Suprapubic skin (tissue), 4 donors: Measurements from ENCODE around the gene OSBPL2. TPM values are rescaled to one million over a fixed set of nuclear protein-coding genes. Genes with fewer than 3 reads are reported as not detected.
A peak's percentile ranks its signal among the peaks of the same experiment; 100 is the strongest.

Source experiments
- DNase-seq, 2 donors: peaks; one replicate each; pipeline ENCODE4 v3.0.0-alpha.2; 2019; ENCODE audit warnings: low spot score in 2 of 2
- H3K27ac ChIP-seq: fragments of 200-600 bp; sonication (generic); one replicate; pipeline ENCODE4 v1.5.1; 2019
- H3K27me3 ChIP-seq: fragments of 200-600 bp; sonication (generic); one replicate; pipeline ENCODE4 v1.5.1; 2019
- H3K36me3 ChIP-seq: fragments of 200-600 bp; sonication (generic); one replicate; pipeline ENCODE4 v1.5.1; 2019
- H3K4me1 ChIP-seq: fragments of 200-600 bp; sonication (generic); one replicate; pipeline ENCODE4 v1.5.1; 2019
- H3K4me3 ChIP-seq: fragments of 200-600 bp; sonication (generic); one replicate; pipeline ENCODE4 v1.5.1; 2019; ENCODE audit warnings: mild to moderate bottlenecking
- H3K9me3 ChIP-seq: fragments of 200-600 bp; sonication (generic); one replicate; pipeline ENCODE4 v1.5.1; 2019
- CTCF ChIP-seq, 2 donors: fragments of 200-600 bp in 1 of 2; fragments of 450-650 bp in 1 of 2; sonication (generic) in 1 of 2; IDR thresholded peaks; one replicate each; pipeline ENCODE4 v1.5.1; 2016 to 2019; ENCODE audit warnings: antibody characterized with exemption in 2 of 2, mild to moderate bottlenecking in 1 of 2, moderate library complexity in 1 of 2
- EP300 ChIP-seq: sonication (generic); formaldehyde crosslinking; IDR thresholded peaks from one replicate; pipeline ENCODE4 v1.6.1; 2017; ENCODE audit warnings: antibody characterized with exemption
- POLR2A ChIP-seq, 2 donors: fragments of 450-650 bp; IDR thresholded peaks; one replicate each; pipeline ENCODE4 v1.6.1; 2017; ENCODE audit warnings: antibody characterized with exemption in 2 of 2, mild to moderate bottlenecking in 2 of 2, moderate library complexity in 2 of 2
- POLR2AphosphoS5 ChIP-seq, 3 donors: sonication (generic); formaldehyde crosslinking; IDR thresholded peaks; one replicate each; pipeline ENCODE4 v1.6.1; 2017; ENCODE audit warnings: antibody characterized with exemption in 3 of 3
- WGBS: methylation state at CpG from one replicate; pipeline ENCODE4 v1.1.5; 2018; 5-methylcytosine and 5-hydroxymethylcytosine counted together
- total RNA-seq, 4 donors: library from RNA; depleted of rRNA; stranded (reverse); fragments of >200 nt; gene quantifications; one replicate each; pipeline ENCODE4 v1.1.0, GENCODE V29; 2016

OSBPL2 gene
- total RNA-seq, 4 donors from 2014 or later = 78.1 to 132 (median 84.0) TPM

GRCh38 chr20:62282877-62283503 lies 44.7 kb downstream of the OSBPL2 start:
- 84% methylated on average over 15 of the region's 16 CpGs for WGBS
- H3K9me3 ChIP-seq = no peaks in the 10 kb centered on the region
- H3K27ac ChIP-seq = no peak overlapping the region
- H3K4me3 ChIP-seq = no peak overlapping the region
- H3K27me3 ChIP-seq = no peaks in the 10 kb centered on the region
- no peak for TF ChIP-seq POLR2AphosphoS5 (IDR thresholded peaks at IDR 0.05)
- TF ChIP-seq CTCF (IDR thresholded peaks at IDR 0.05) = no peak
- no peak for TF ChIP-seq EP300
- no peak for TF ChIP-seq POLR2A (IDR thresholded peaks at IDR 0.05)
- peaks cover 82% of the 10 kb centered on the region for H3K36me3 ChIP-seq
- no peak for DNase-seq
- H3K4me1 ChIP-seq = peaks cover 12% of the 10 kb centered on the region

- TF ChIP-seq POLR2AphosphoS5 (IDR thresholded peaks at IDR 0.05) = no peak
- no peak for TF ChIP-seq POLR2A (IDR thresholded peaks at IDR 0.05)
- Histone ChIP-seq H3K36me3 (peaks cover 79% of the 10 kb centered on the region), H3K27ac (no peak overlapping the region), H3K4me1 (peaks cover 19% of the 10 kb centered on the region), H3K9me3 (no peaks in the 10 kb centered on the region), H3K27me3 (no peaks in the 10 kb centered on the region), H3K4me3 (no peak overlapping the region)
- no peak for DNase-seq
- 90% methylated on average over 6 of the region's 6 CpGs for WGBS
Observed at GRCh38 chr20:62284448-62284847, 46.1 kb downstream of the OSBPL2 start.

GRCh38 chr20:62285151-62285550 lies 46.8 kb downstream of the OSBPL2 start:
- H3K27me3 ChIP-seq = no peaks in the 10 kb centered on the region
- H3K27ac ChIP-seq = peak overlapping the region; percentile 11
- peaks cover 19% of the 10 kb centered on the region for H3K4me1 ChIP-seq
- no peak for TF ChIP-seq POLR2AphosphoS5 (IDR thresholded peaks at IDR 0.05)
- TF ChIP-seq EP300 = no peak
- TF ChIP-seq CTCF (IDR thresholded peaks at IDR 0.05) = no peak
- TF ChIP-seq POLR2A (IDR thresholded peaks at IDR 0.05) = no peak
- 79% methylated on average over 6 of the region's 6 CpGs for WGBS
- H3K9me3 ChIP-seq = no peaks in the 10 kb centered on the region
- no peak for DNase-seq
- no peak overlapping the region for H3K4me3 ChIP-seq
- peaks cover 78% of the 10 kb centered on the region for H3K36me3 ChIP-seq

- TF ChIP-seq POLR2AphosphoS5 (IDR thresholded peaks at IDR 0.05) (peak in 1 of 3 donors; percentile 14), CTCF (IDR thresholded peaks at IDR 0.05) (no peak)
- peaks cover 19% of the 10 kb centered on the region for H3K4me1 ChIP-seq
- no peak overlapping the region for H3K4me3 ChIP-seq
- peak in 1 of 2 donors; percentile 67 for DNase-seq
- H3K27me3 ChIP-seq = no peaks in the 10 kb centered on the region
- H3K9me3 ChIP-seq = no peaks in the 10 kb centered on the region
- WGBS = 78% methylated on average over 23 of the region's 23 CpGs
- H3K27ac ChIP-seq = peak overlapping the region; percentile 9
- H3K36me3 ChIP-seq = peaks cover 73% of the 10 kb centered on the region
Observed at GRCh38 chr20:62285722-62286121, 47.4 kb downstream of the OSBPL2 start.

GRCh38 chr20:62286493-62287064 lies 48.3 kb downstream of the OSBPL2 start:
- Histone ChIP-seq H3K36me3 (peaks cover 73% of the 10 kb centered on the region), H3K9me3 (no peaks in the 10 kb centered on the region), H3K27me3 (no peaks in the 10 kb centered on the region), H3K27ac (peak overlapping the region; percentile 9), H3K4me3 (no peak overlapping the region), H3K4me1 (peaks cover 19% of the 10 kb centered on the region)
- whole genome bisulfite sequencing = 87% methylated on average over 22 of the region's 25 CpGs
- TF ChIP-seq POLR2A (IDR thresholded peaks at IDR 0.05) (no peak), EP300 (no peak), POLR2AphosphoS5 (IDR thresholded peaks at IDR 0.05) (no peak)
- DNase-seq = no peak

GRCh38 chr20:62287129-62287528 lies 48.8 kb downstream of the OSBPL2 start:
- no peak overlapping the region for H3K4me3 ChIP-seq

More at GRCh38 chr20:62287129-62287528, 48.8 kb downstream of the OSBPL2 start:
- no peak for DNase-seq
- H3K4me1 ChIP-seq = peaks cover 19% of the 10 kb centered on the region
- 90% methylated on average over 6 of the region's 6 CpGs for WGBS
- no peak overlapping the region for H3K27ac ChIP-seq
- H3K36me3 ChIP-seq = peaks cover 73% of the 10 kb centered on the region
- no peaks in the 10 kb centered on the region for H3K9me3 ChIP-seq
- no peak for TF ChIP-seq CTCF (IDR thresholded peaks at IDR 0.05)
- TF ChIP-seq EP300 = no peak
- TF ChIP-seq POLR2AphosphoS5 (IDR thresholded peaks at IDR 0.05) = no peak
- no peak for TF ChIP-seq POLR2A (IDR thresholded peaks at IDR 0.05)
- no peaks in the 10 kb centered on the region for H3K27me3 ChIP-seq
